Tibial artery (tissue), 4 donors: Measurements from ENCODE around the gene PLCB2.

Source experiments
- DNase-seq, 2 donors: peaks; one replicate each; pipeline ENCODE4 v3.0.0-alpha.2; 2019
- H3K27ac ChIP-seq, 2 donors: fragments of 200-600 bp; sonication (generic) in 1 of 2; 1 replicate in 1 of 2; 2 replicates in 1 of 2; pipeline ENCODE4 v1.5.1; 2018 to 2019; ENCODE audit warnings: mild to moderate bottlenecking in 1 of 2
- H3K27me3 ChIP-seq, 2 donors: fragments of 200-600 bp; sonication (generic) in 1 of 2; one replicate each; pipeline versions ENCODE4 v1.5.1 to v1.6.0; 2016 to 2019
- H3K36me3 ChIP-seq, 3 donors: fragments of 200-600 bp; sonication (generic) in 2 of 3; one replicate each; pipeline ENCODE4 v1.5.1; 2016 to 2019; ENCODE audit warnings: mild to moderate bottlenecking in 2 of 3
- H3K4me1 ChIP-seq, 4 donors: fragments of 200-600 bp; sonication (generic) in 2 of 4; 1 replicate in 3 of 4; 2 replicates in 1 of 4; pipeline ENCODE4 v1.5.1; 2016 to 2019
- H3K4me3 ChIP-seq, 2 donors: fragments of 200-600 bp; sonication (generic) in 1 of 2; 1 replicate in 1 of 2; 2 replicates in 1 of 2; pipeline ENCODE4 v1.5.1; 2018 to 2019; ENCODE audit warnings: mild to moderate bottlenecking in 2 of 2
- H3K9me3 ChIP-seq, 3 donors: fragments of 200-600 bp; sonication (generic) in 1 of 3; one replicate each; pipeline ENCODE4 v1.5.1; 2016 to 2019
- CTCF ChIP-seq, 2 experiments: fragments of 200-600 bp in 1 of 2; fragments of 450-650 bp in 1 of 2; IDR thresholded peaks; one replicate each; pipeline ENCODE4 v1.5.1; 2017 to 2019; ENCODE audit warnings: antibody characterized with exemption in 2 of 2, mild to moderate bottlenecking in 1 of 2, moderate library complexity in 1 of 2
- intact Hi-C: fragments of 100-400 bp; cut with DNase I; formaldehyde crosslinking; loops from one replicate; pipeline ENCODE4 v1.15.0; 2023; ENCODE audit warnings: low total_unique reads

Gene PLCB2

GRCh38 chr15:40272485-40273056, 35.2 kb downstream of the PLCB2 start:
- Histone ChIP-seq H3K36me3 (peaks cover 0 to 17% (median 0%) of the 10 kb centered on the region in 3 donors), H3K27ac (no peak overlapping the region), H3K27me3 (peaks cover 0 to 14% of the 10 kb centered on the region in 2 donors), H3K4me1 (peaks cover 0 to 2% (median 0%) of the 10 kb centered on the region in 4 donors), H3K9me3 (no peaks in the 10 kb centered on the region), H3K4me3 (no peak overlapping the region)
- DNase-seq: no peak
- TF ChIP-seq CTCF (IDR thresholded peaks at IDR 0.05): no peak
- intact Hi-C loops: loop anchor here (2.0 to 5.0 kb wide), 2 partner anchors 54 to 225 kb away; no protein-coding TSS in a partner anchor

- Histone ChIP-seq H3K27ac (no peak overlapping the region), H3K9me3 (no peaks in the 10 kb centered on the region), H3K4me3 (no peak overlapping the region), H3K27me3 (peaks cover 0 to 9% of the 10 kb centered on the region in 2 donors), H3K36me3 (peaks cover 0 to 18% (median 0%) of the 10 kb centered on the region in 3 donors), H3K4me1 (peaks cover 0 to 2% (median 0%) of the 10 kb centered on the region in 4 donors)
- intact Hi-C loops: loop anchor here (2.0 to 5.0 kb wide), 2 partner anchors 53 to 225 kb away; no protein-coding TSS in a partner anchor
- no peak for DNase-seq
- no peak for TF ChIP-seq CTCF (IDR thresholded peaks at IDR 0.05)
Observed at GRCh38 chr15:40271685-40272484, 35.9 kb downstream of the PLCB2 start.

- no peak for TF ChIP-seq CTCF (IDR thresholded peaks at IDR 0.05)
- Histone ChIP-seq H3K27ac (no peak overlapping the region), H3K36me3 (peaks cover 0 to 26% (median 0%) of the 10 kb centered on the region in 3 donors), H3K4me1 (peaks cover 0 to 2% (median 0%) of the 10 kb centered on the region in 4 donors), H3K9me3 (no peaks in the 10 kb centered on the region), H3K4me3 (no peak overlapping the region), H3K27me3 (peaks cover 0 to 5% of the 10 kb centered on the region in 2 donors)
- no peak for DNase-seq
- intact Hi-C loops: loop anchor here (5.0 kb wide), 1 partner anchor 223 kb away; no protein-coding TSS in a partner anchor
Observed at GRCh38 chr15:40270246-40270995, 37.3 kb downstream of the PLCB2 start.

GRCh38 chr15:40269604-40270003, 38.1 kb downstream of the PLCB2 start:
- peaks cover 0 to 26% (median 0%) of the 10 kb centered on the region in 3 donors for H3K36me3 ChIP-seq
- intact Hi-C loops: loop anchor here (5.0 kb wide), 1 partner anchor 222 kb away; no protein-coding TSS in a partner anchor
- no peak for DNase-seq
- no peaks in the 10 kb centered on the region for H3K4me1 ChIP-seq
- H3K27me3 ChIP-seq: peaks cover 0 to 8% of the 10 kb centered on the region in 2 donors
- no peak overlapping the region for H3K4me3 ChIP-seq
- no peaks in the 10 kb centered on the region for H3K9me3 ChIP-seq
- H3K27ac ChIP-seq: no peak overlapping the region
- no peak for TF ChIP-seq CTCF (IDR thresholded peaks at IDR 0.05)

- no peak overlapping the region for H3K4me3 ChIP-seq
- no peak overlapping the region for H3K27ac ChIP-seq
- intact Hi-C loops: no loop called here
- no peak for DNase-seq
- no peak for TF ChIP-seq CTCF (IDR thresholded peaks at IDR 0.05)
- no peaks in the 10 kb centered on the region for H3K9me3 ChIP-seq
- H3K27me3 ChIP-seq: peaks cover 0 to 8% of the 10 kb centered on the region in 2 donors
- peaks cover 0 to 15% (median 0%) of the 10 kb centered on the region in 3 donors for H3K36me3 ChIP-seq
- peaks cover 0 to 12% (median 0%) of the 10 kb centered on the region in 4 donors for H3K4me1 ChIP-seq
Observed at GRCh38 chr15:40267670-40268069, 40.1 kb downstream of the PLCB2 start.
